T-helper 1 cell (primary cell): Measurements from ENCODE around the gene ODAD4.
"Not testable (repeated sequence)": the region's sequence is repeated elsewhere in the genome, so short reads cannot be mapped to it uniquely, and the experiment has no call there.

Source experiments
- DNase-seq, 5 donors: peaks; one replicate each; pipeline ENCODE4 v3.0.0-alpha.2; 2012 to 2020

Gene ODAD4

DNA sequence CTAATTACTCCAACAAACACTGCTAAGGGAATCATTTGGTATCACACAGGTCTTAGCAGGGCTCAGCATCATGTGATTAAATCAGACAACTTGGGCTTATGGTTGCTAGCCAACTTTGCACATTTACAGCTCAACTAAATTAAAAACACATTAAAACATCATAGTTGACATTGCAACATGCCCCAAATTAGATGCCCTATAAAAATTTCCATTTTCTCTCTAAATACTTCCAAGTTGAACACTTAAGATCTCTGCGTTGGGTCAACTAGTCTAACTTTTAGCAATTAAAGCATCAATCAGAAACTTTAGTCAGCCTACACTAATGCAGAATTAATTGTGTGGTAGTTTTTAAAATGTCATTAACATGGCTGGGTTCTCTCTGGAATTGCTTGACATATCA lies 74.7 kb downstream of the ODAD4 start:
- DNase-seq = no peak

DNA sequence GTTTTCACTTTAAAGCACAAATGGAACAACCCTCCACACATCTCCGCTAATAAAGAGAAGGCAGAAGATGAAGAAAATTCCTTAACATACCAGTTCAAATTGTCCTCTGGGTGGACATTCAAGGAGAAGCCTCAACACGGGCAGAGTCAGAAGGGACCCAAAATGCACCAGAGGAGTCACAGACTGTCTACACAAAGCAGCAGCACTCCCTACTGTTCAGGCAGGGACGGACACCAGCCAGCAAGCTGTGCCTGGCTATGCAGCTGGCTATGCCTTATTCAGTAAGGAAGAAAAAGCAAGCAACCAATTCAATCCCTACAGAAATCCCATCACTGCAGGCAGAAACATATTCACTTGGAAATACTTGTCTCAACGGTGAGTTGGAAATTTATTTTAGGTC lies 78.8 kb downstream of the ODAD4 start:
- no peak for DNase-seq

DNA sequence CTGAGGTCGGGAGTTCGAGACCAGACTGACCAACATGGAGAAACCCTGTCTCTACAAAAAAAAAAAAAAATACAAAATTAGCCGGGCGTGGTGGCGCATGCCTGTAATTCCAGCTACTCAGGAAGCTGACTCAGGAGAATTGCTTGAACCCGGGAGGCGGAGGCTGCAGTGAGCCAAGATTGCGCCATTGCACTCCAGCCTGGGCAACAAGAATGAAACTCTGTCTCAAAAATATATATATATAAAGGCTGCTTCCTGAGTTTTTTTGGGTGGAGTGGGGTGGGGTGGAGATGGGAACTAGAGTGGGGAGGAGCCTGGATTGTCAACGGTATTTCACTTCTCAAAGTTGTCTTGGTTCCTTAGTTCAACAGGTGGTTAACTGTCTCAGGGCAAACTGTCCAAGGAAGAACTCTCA lies 79.9 kb downstream of the ODAD4 start:
- DNase-seq = not testable (repeated sequence)

DNA sequence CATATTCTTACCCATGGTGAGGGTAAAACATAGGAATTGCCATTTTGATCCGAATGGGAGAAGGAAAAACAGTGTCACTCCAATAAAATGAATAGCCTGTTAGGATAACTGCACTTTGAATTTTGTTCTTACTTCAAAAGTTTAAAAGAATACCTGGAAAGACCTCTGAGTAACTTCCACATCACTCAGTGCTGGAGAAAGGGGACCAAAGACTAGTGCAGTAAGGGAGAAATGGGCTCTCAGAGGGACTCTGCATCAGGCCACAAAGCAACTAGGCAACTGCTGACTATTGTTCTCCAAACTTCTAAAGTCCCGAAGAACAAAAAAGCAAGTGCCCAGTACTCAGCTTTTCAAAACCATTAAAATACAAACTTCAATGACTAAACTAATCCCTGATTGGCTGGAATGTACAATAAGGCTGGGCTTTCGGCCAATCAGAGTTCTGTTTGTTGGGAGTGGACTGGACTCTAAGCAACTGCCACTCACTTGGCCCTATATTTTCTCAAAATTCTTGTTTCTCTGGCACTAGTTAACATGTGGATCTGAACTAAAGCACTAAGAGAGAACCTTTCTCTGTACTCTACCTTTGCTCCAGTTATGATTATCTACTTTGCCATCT lies 80.6 kb downstream of the ODAD4 start:
- DNase-seq = no peak

DNA sequence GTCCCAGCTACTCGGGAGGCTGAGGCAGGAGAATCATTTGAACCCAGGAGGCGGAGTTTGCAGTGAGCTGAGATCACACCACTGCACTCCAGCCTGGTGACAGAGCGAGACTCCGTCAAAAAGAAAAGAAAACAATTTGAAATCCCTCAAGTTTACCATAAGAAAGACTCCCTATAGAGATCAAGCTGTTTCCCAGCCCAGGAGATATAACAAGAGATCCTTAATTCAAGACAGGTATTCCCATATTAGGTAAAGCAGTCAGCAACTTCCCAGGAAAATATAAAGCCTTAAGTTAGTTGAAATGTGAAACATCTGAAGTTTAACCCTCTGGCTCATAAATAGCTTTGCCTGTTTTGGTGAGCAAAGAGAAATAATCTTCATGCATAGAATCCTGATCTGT lies 81.9 kb downstream of the ODAD4 start:
- DNase-seq = not testable (repeated sequence)

DNA sequence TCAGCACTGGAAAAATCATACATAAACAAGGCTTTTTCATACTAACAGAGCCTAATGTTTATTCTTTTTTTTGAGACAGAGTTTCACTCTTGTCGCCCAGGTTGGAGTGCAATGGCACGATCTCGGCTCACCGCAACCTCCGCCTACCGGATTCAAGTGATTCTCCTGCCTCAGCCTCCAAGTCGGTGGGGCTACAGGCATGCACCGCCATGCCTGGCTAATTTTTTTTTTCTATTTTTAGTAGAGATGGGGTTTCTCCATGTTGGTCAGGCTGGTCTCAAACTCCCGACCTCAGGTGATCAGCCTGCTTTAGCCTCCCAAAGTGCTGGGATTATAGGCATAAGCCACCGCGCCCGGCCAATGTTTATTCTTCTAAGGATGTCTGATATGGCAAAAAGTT lies 83.3 kb downstream of the ODAD4 start:
- not testable (repeated sequence) for DNase-seq
